HepG2 (cell line): Measurements from ENCODE around the gene EPB41.

ENCODE experiments used
- CTCF ChIP-seq: sonication (generic); formaldehyde crosslinking; IDR thresholded peaks from 2 replicates; pipeline ENCODE4 v1.5.0; 2020; ENCODE audit warnings: mild to moderate bottlenecking, missing genetic modification reagents, moderate library complexity
- NFE2 ChIP-seq: sonication (generic); formaldehyde crosslinking; IDR thresholded peaks from 2 replicates; pipeline ENCODE4 v1.4.0; 2020; ENCODE audit warnings: missing genetic modification reagents
- PHF21A ChIP-seq: sonication (generic); formaldehyde crosslinking; IDR thresholded peaks from 2 replicates; pipeline ENCODE4 v1.5.0; 2020; ENCODE audit warnings: mild to moderate bottlenecking, missing genetic modification reagents
- RFX5 ChIP-seq: IDR thresholded peaks from 2 replicates; pipeline ENCODE4 v1.6.1; 2011; ENCODE audit warnings: low read depth, low read length, improper control_type of control experiment
- SNAPC4 ChIP-seq: sonication (generic); formaldehyde crosslinking; IDR thresholded peaks from 2 replicates; pipeline ENCODE4 v1.4.0; 2020; ENCODE audit warnings: mild to moderate bottlenecking, missing genetic modification reagents
- SRSF1 ChIP-seq: fragments of 200-400 bp; formaldehyde crosslinking; optimal IDR thresholded peaks from 2 replicates; pipeline ENCODE3; 2017; ENCODE audit warnings: mild to moderate bottlenecking, low read depth, low read length, moderate library complexity
- ZBTB38 ChIP-seq: sonication (generic); formaldehyde crosslinking; IDR thresholded peaks from 2 replicates; pipeline ENCODE4 v1.5.1; 2020; ENCODE audit warnings: mild to moderate bottlenecking, missing genetic modification reagents

- TF ChIP-seq SRSF1 (no peak), NFE2 (no peak), CTCF (CRISPR knock-in tag) (no peak), ZBTB38 (CRISPR knock-in tag) (no peak), PHF21A (CRISPR knock-in tag) (no peak), RFX5 (no peak), SNAPC4 (no peak)
These were observed 162.8 kb downstream of the EPB41 start for GRCh38 chr1:29077155-29077554.
